ENCODE measurements around the gene CCNB2. TPM values are rescaled to one million over a fixed set of nuclear protein-coding genes. Genes with fewer than 3 reads are reported as not detected.

CCNB2 gene
- total and polyA plus RNA-seq, 7 donors: 0.33 to 40.5 (median 4.9) TPM; not detected in 1

DNA sequence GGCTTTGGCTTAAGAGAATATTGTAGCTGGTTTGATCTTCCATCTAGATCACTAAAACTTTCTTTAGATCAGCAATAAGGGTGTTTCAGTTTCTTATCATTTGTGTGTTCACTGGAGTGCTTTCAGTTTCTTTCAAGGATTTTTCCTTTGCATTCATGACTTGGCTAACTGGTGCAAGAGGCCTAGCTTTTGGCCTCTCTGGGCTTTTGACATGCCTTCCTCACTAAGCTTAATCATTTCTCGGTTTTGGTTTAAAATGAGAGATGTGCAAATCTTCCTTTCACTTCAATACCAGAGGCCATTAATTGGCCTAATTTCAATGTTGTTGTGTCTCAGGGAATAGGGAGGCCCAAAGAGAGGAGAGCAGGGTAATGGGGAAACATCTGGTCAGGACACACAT, 30.3 kb upstream of the CCNB2 start:
- H3K4me1 ChIP-seq: no peaks in the 10 kb centered on the region
- 88 to 98% methylated on average over 1 of the region's 1 CpG for WGBS, 2 donors
- no peaks in the 10 kb centered on the region for H3K27me3 ChIP-seq
- intact Hi-C loops (cut with DNase I): no loop called here
- peaks cover 0 to 60% (median 5%) of the 10 kb centered on the region in 4 donors for H3K36me3 ChIP-seq
- no peak overlapping the region for H3K27ac ChIP-seq
- no peaks in the 10 kb centered on the region for H3K9me3 ChIP-seq
- TF ChIP-seq, protein P1, sequence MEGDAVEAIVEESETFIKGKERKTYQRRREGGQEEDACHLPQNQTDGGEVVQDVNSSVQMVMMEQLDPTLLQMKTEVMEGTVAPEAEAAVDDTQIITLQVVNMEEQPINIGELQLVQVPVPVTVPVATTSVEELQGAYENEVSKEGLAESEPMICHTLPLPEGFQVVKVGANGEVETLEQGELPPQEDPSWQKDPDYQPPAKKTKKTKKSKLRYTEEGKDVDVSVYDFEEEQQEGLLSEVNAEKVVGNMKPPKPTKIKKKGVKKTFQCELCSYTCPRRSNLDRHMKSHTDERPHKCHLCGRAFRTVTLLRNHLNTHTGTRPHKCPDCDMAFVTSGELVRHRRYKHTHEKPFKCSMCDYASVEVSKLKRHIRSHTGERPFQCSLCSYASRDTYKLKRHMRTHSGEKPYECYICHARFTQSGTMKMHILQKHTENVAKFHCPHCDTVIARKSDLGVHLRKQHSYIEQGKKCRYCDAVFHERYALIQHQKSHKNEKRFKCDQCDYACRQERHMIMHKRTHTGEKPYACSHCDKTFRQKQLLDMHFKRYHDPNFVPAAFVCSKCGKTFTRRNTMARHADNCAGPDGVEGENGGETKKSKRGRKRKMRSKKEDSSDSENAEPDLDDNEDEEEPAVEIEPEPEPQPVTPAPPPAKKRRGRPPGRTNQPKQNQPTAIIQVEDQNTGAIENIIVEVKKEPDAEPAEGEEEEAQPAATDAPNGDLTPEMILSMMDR (IDR thresholded peaks at IDR 0.05): no peak
- TF ChIP-seq POLR2A (IDR thresholded peaks at IDR 0.05) (no peak), EP300 (IDR thresholded peaks at IDR 0.05) (no peak), POLR2AphosphoS5 (IDR thresholded peaks at IDR 0.05) (no peak)
- no peak for DNase-seq
- H3K4me3 ChIP-seq: no peak overlapping the region

- no peaks in the 10 kb centered on the region for H3K9me3 ChIP-seq
- no peaks in the 10 kb centered on the region for H3K27me3 ChIP-seq
- 95 to 99% methylated on average over 2 of the region's 2 CpGs for WGBS, 2 donors
- DNase-seq: no peak
- H3K36me3 ChIP-seq: peaks cover 0 to 86% (median 24%) of the 10 kb centered on the region in 4 donors
- no peak overlapping the region for H3K27ac ChIP-seq
- TF ChIP-seq, protein P1 (IDR thresholded peaks at IDR 0.05): no peak
- TF ChIP-seq POLR2AphosphoS5 (IDR thresholded peaks at IDR 0.05) (no peak), POLR2A (IDR thresholded peaks at IDR 0.05) (no peak), EP300 (IDR thresholded peaks at IDR 0.05) (no peak)
- intact Hi-C loops (cut with DNase I): no loop called here
- no peak overlapping the region for H3K4me3 ChIP-seq
- no peaks in the 10 kb centered on the region for H3K4me1 ChIP-seq
These were observed 17.2 kb upstream of the CCNB2 start for GRCh38 chr15:59087731-59088130.

GRCh38 chr15:59094077-59094476, 10.9 kb upstream of the CCNB2 start:
- no peak overlapping the region for H3K4me3 ChIP-seq
- H3K27ac ChIP-seq: no peak overlapping the region
- intact Hi-C loops (cut with DNase I): no loop called here
- H3K9me3 ChIP-seq: no peaks in the 10 kb centered on the region
- TF ChIP-seq POLR2AphosphoS5 (IDR thresholded peaks at IDR 0.05) (no peak), POLR2A (IDR thresholded peaks at IDR 0.05) (no peak), EP300 (IDR thresholded peaks at IDR 0.05) (no peak)
- TF ChIP-seq, protein P1 (IDR thresholded peaks at IDR 0.05): no peak
- DNase-seq: no peak
- H3K36me3 ChIP-seq: peaks cover 0 to 81% (median 32%) of the 10 kb centered on the region in 4 donors
- 93 to 94% methylated on average over 1 of the region's 1 CpG for WGBS, 2 donors
- H3K27me3 ChIP-seq: no peaks in the 10 kb centered on the region
- H3K4me1 ChIP-seq: no peaks in the 10 kb centered on the region

DNA sequence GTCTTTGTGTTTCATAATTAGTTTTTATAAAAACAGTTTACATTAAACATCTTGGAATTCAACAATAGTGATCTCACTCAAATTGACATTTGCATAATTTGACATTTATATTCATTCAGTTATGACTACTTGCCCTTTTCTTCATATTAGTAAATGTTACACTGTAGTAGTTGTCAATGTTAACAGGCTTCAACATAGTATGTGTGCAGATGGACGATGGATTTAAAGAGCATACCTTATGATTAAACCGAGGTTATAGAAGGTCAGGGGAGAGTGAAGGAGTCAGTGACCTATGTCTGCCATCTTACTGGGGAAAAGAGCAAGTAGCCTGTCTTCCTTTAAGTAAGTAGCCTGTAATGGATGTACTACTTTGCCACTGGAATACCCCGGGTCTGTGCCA, 8.5 kb upstream of the CCNB2 start:
- no peak overlapping the region for H3K4me3 ChIP-seq
- no peaks in the 10 kb centered on the region for H3K4me1 ChIP-seq
- no peak for DNase-seq
- intact Hi-C loops (cut with DNase I): no loop called here
- no peak for TF ChIP-seq EP300 (IDR thresholded peaks at IDR 0.05)
- TF ChIP-seq, protein P1 (IDR thresholded peaks at IDR 0.05): no peak
- H3K36me3 ChIP-seq: peaks cover 0 to 63% (median 20%) of the 10 kb centered on the region in 4 donors
- H3K27me3 ChIP-seq: no peaks in the 10 kb centered on the region
- no peaks in the 10 kb centered on the region for H3K9me3 ChIP-seq
- WGBS, 2 donors: 81 to 87% methylated on average over 3 of the region's 3 CpGs
- H3K27ac ChIP-seq: no peak overlapping the region

GRCh38 chr15:59099162-59099685, 5.7 kb upstream of the CCNB2 start:
- Histone ChIP-seq H3K4me1 (no peaks in the 10 kb centered on the region), H3K36me3 (peaks cover 0 to 39% (median 14%) of the 10 kb centered on the region in 4 donors)
- DNase-seq: no peak

More at GRCh38 chr15:59099162-59099685, 5.7 kb upstream of the CCNB2 start:
- no peak overlapping the region for H3K4me3 ChIP-seq
- no peaks in the 10 kb centered on the region for H3K27me3 ChIP-seq
- intact Hi-C loops (cut with DNase I): no loop called here
- no peak overlapping the region for H3K27ac ChIP-seq
- 52 to 71% methylated on average over 2 of the region's 2 CpGs for WGBS, 2 donors
- TF ChIP-seq POLR2AphosphoS5 (IDR thresholded peaks at IDR 0.05): no peak
- TF ChIP-seq, protein P1 (IDR thresholded peaks at IDR 0.05): no peak
- TF ChIP-seq POLR2A (IDR thresholded peaks at IDR 0.05): no peak
- TF ChIP-seq EP300 (IDR thresholded peaks at IDR 0.05): no peak
- H3K9me3 ChIP-seq: no peaks in the 10 kb centered on the region

Data from sigmoid colon (tissue), 7 donors.